ENCODE results near the gene LMLN.

Gene LMLN

DNA sequence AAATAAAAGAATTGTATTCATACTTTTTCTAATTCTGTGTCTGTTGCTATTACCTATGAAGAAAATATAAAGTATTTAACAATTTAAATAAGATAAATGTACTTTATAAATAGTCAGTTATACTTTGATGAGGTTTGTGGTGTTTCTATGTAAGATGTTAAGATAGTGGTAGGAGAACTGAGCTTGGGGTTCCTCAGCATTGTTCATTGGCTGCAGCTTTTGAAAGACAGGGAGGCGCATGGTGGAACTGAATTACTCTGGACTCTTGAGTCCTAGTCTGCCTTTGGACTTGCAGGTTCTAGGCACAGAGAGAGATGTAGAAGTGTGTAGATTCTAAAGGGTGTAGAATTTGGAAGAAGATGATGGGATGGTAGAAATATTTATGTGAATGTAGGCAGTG lies 23.1 kb downstream of the LMLN start:
- no peaks in the 10 kb centered on the region for H3F3A ChIP-seq (ENCODE audit: low read depth)

DNA sequence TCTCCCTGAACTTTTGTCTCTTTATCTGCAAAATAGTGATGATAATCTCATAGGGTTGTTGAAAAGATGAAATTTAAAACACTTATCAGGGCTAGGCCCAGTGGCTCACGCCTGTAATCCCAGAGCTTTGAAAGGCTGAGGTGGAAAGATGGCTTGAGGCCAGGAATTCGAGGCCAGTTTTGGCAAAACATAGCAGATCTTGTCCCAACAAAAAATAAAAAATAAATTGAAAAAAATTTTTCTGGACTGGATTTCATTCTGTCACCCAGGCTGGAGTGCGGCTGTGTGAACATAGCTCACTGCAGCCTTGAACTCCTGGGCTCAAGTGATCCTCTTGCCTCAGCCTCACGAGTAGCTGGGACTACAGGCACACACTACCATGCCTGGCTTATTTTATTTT lies 29.6 kb downstream of the LMLN start:
- Histone ChIP-seq H3K4me2 (ENCODE audit: low read depth, low read length, poor library complexity, severe bottlenecking) (no peak overlapping the region), H4K20me1 (ENCODE audit: insufficient read depth, low read length, poor library complexity, severe bottlenecking) (no peaks in the 10 kb centered on the region), H3K36me3 (ENCODE audit: insufficient read depth, low read length) (no peaks in the 10 kb centered on the region), H3K9ac (ENCODE audit: low read depth, low read length, poor library complexity, severe bottlenecking) (no peak overlapping the region), H3K4me1 (ENCODE audit: insufficient read depth, low read length, poor library complexity, severe bottlenecking) (no peaks in the 10 kb centered on the region), H2AFZ (ENCODE audit: low read length) (no peak overlapping the region), H3K9me3 (ENCODE audit: insufficient read depth, low read depth, low read length) (no peaks in the 10 kb centered on the region), H3F3A (ENCODE audit: low read depth) (no peaks in the 10 kb centered on the region), H3K27me3 (ENCODE audit: insufficient read depth, low read length, poor library complexity, severe bottlenecking) (no peaks in the 10 kb centered on the region), H3K79me2 (ENCODE audit: insufficient read depth, low read length) (no peaks in the 10 kb centered on the region), H3K9me2 (replicated peaks; ENCODE audit: low read depth, low read length) (no peaks in the 10 kb centered on the region), H3K4me3 (ENCODE audit: low read length, poor library complexity, severe bottlenecking) (no peak overlapping the region)
- TF ChIP-seq, protein P1, sequence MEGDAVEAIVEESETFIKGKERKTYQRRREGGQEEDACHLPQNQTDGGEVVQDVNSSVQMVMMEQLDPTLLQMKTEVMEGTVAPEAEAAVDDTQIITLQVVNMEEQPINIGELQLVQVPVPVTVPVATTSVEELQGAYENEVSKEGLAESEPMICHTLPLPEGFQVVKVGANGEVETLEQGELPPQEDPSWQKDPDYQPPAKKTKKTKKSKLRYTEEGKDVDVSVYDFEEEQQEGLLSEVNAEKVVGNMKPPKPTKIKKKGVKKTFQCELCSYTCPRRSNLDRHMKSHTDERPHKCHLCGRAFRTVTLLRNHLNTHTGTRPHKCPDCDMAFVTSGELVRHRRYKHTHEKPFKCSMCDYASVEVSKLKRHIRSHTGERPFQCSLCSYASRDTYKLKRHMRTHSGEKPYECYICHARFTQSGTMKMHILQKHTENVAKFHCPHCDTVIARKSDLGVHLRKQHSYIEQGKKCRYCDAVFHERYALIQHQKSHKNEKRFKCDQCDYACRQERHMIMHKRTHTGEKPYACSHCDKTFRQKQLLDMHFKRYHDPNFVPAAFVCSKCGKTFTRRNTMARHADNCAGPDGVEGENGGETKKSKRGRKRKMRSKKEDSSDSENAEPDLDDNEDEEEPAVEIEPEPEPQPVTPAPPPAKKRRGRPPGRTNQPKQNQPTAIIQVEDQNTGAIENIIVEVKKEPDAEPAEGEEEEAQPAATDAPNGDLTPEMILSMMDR (conservative IDR thresholded peaks at IDR 0.05; ENCODE audit: low read length): no peak
- TF ChIP-seq EZH2phosphoT487 (IDR thresholded peaks at IDR 0.05; ENCODE audit: borderline replicate concordance): no peak

More for the DNA sequence above, 23.1 kb downstream of the LMLN start:
- H3K27me3 ChIP-seq (ENCODE audit: insufficient read depth, low read length, poor library complexity, severe bottlenecking): no peaks in the 10 kb centered on the region
- no peaks in the 10 kb centered on the region for H3K79me2 ChIP-seq (ENCODE audit: insufficient read depth, low read length)
- no peak overlapping the region for H3K9ac ChIP-seq (ENCODE audit: low read depth, low read length, poor library complexity, severe bottlenecking)
- peaks cover 9% of the 10 kb centered on the region for H3K4me1 ChIP-seq (ENCODE audit: insufficient read depth, low read length, poor library complexity, severe bottlenecking)
- H4K20me1 ChIP-seq (ENCODE audit: insufficient read depth, low read length, poor library complexity, severe bottlenecking): no peaks in the 10 kb centered on the region
- 0 out of 2 replicates have a peak overlapping the region, but pooled peaks have one; percentile 12 for H2AFZ ChIP-seq (ENCODE audit: low read length)
- H3K4me2 ChIP-seq (ENCODE audit: low read depth, low read length, poor library complexity, severe bottlenecking): no peak overlapping the region
- H3K9me3 ChIP-seq (ENCODE audit: insufficient read depth, low read depth, low read length): no peaks in the 10 kb centered on the region
- no peaks in the 10 kb centered on the region for H3K9me2 ChIP-seq (replicated peaks; ENCODE audit: low read depth, low read length)
- H3K36me3 ChIP-seq (ENCODE audit: insufficient read depth, low read length): no peaks in the 10 kb centered on the region
- TF ChIP-seq, protein P1 (conservative IDR thresholded peaks at IDR 0.05; ENCODE audit: low read length): no peak
- no peak for TF ChIP-seq EZH2phosphoT487 (IDR thresholded peaks at IDR 0.05; ENCODE audit: borderline replicate concordance)
- H3K4me3 ChIP-seq (ENCODE audit: low read length, poor library complexity, severe bottlenecking): no peak overlapping the region

DNA sequence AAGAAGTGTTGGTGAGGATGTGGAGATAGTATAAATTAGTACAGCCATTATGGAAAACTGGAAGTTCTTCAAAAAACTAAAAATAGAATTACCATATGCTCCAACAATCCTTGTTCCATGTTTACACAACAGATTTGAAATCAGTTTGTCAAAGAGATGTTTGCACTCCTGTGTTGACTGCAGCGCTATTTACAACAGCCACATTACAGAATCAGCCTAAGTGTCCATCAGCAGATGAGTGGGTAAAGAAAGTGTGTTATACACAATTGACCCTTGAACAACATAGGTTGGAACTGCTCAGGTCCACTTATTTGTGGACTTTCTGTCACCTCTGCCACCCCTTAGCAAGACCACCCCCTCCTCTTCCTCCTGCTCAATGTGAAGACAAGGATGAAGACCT lies 34.7 kb downstream of the LMLN start:
- no peak for TF ChIP-seq EZH2phosphoT487 (IDR thresholded peaks at IDR 0.05; ENCODE audit: borderline replicate concordance)
- TF ChIP-seq, protein P1 (conservative IDR thresholded peaks at IDR 0.05; ENCODE audit: low read length): no peak

More for the DNA sequence above, 34.7 kb downstream of the LMLN start:
- Histone ChIP-seq H3K9me3 (ENCODE audit: insufficient read depth, low read depth, low read length) (no peaks in the 10 kb centered on the region), H3K4me3 (ENCODE audit: low read length, poor library complexity, severe bottlenecking) (no peak overlapping the region), H3K4me1 (ENCODE audit: insufficient read depth, low read length, poor library complexity, severe bottlenecking) (no peaks in the 10 kb centered on the region), H3K27me3 (ENCODE audit: insufficient read depth, low read length, poor library complexity, severe bottlenecking) (no peaks in the 10 kb centered on the region), H3K36me3 (ENCODE audit: insufficient read depth, low read length) (no peaks in the 10 kb centered on the region), H3K9ac (ENCODE audit: low read depth, low read length, poor library complexity, severe bottlenecking) (no peak overlapping the region), H3K79me2 (ENCODE audit: insufficient read depth, low read length) (no peaks in the 10 kb centered on the region), H4K20me1 (ENCODE audit: insufficient read depth, low read length, poor library complexity, severe bottlenecking) (no peaks in the 10 kb centered on the region), H2AFZ (ENCODE audit: low read length) (no peak overlapping the region), H3K9me2 (replicated peaks; ENCODE audit: low read depth, low read length) (no peaks in the 10 kb centered on the region), H3K4me2 (ENCODE audit: low read depth, low read length, poor library complexity, severe bottlenecking) (no peak overlapping the region), H3F3A (ENCODE audit: low read depth) (no peaks in the 10 kb centered on the region)
